Measurements from ENCODE around the gene NDE1. TPM values are rescaled to one million over a fixed set of nuclear protein-coding genes. Genes with fewer than 3 reads are reported as not detected.

NDE1 gene
- polyA plus RNA-seq, 2 of the 4 experiments (the other 2 are of a cell fraction), result 27.6 to 30.6 TPM

DNA sequence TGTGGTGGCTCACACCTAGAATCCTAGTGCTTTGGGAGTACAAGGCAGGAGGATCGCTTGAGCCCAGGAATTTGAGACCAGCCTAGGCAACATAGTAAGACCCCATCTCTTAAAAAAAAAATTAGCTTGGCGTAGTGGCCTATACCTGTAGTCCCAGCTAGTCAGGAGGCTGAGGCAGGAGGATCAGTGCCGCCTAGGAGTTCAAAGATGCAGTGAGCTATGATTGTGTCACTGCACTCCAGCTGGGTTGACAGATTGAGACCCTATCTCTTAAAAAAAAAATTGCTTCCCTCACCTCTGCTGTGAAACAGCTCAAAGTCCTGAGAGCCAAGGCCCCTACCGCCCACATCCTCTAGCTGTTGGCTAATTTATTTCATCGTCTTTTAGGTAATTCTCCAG is 10.2 kb downstream of the NDE1 start:
- Histone ChIP-seq H3K27ac (no peak overlapping the region), H3K9me3 (no peaks in the 10 kb centered on the region), H3K4me2 (no peak overlapping the region), H3K4me1 (no peaks in the 10 kb centered on the region), H3K4me3 (no peak overlapping the region)
- WGBS (ENCODE audit: missing lambda C conversion rate), result 94% methylated on average over 5 of the region's 5 CpGs
- FAIRE-seq (no peak), DNase-seq (ENCODE audit: low read depth in 1 of 2, low spot score in 1 of 2) (no peak), ATAC-seq (no peak)
- no peak for TF ChIP-seq RAD21 (conservative IDR thresholded peaks at IDR 0.05 in 1 of 2, IDR thresholded peaks at IDR 0.05 in 1 of 2)
- TF ChIP-seq, protein P1, sequence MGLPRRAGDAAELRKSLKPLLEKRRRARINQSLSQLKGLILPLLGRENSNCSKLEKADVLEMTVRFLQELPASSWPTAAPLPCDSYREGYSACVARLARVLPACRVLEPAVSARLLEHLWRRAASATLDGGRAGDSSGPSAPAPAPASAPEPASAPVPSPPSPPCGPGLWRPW (IDR thresholded peaks at IDR 0.05), result no peak
- no peak for TF ChIP-seq HOXB13 (CRISPR knock-in tag; IDR thresholded peaks at IDR 0.05; ENCODE audit: low read depth)
- no peak for TF ChIP-seq CHD4 (IDR thresholded peaks at IDR 0.05; ENCODE audit: borderline replicate concordance)
- TF ChIP-seq RFX5 (IDR thresholded peaks at IDR 0.05), result no peak
- TF ChIP-seq POLR2A (IDR thresholded peaks at IDR 0.05; ENCODE audit: low read length), result no peak
- CTCF ChIA-PET, result interaction anchor here (0.8 to 1.9 kb wide), 3 partner anchors 10 to 96 kb away, joined by 3 to 4 read pairs (median 4); partner anchors contain the start of gene NDE1
- POLR2A ChIA-PET, result no interaction called here

GRCh38 chr16:15665107-15665506 is 15.1 kb downstream of the NDE1 start:
- POLR2A ChIA-PET, result no interaction called here
- ATAC-seq, result no peak
- Histone ChIP-seq H3K9me3 (no peaks in the 10 kb centered on the region), H3K4me2 (no peak overlapping the region), H3K4me1 (no peaks in the 10 kb centered on the region), H3K27ac (no peak overlapping the region), H3K4me3 (no peak overlapping the region)
- CTCF ChIA-PET, result interaction anchor here (0.9 to 1.0 kb wide), 2 partner anchors 15 to 39 kb away, joined by 3 to 4 read pairs; no protein-coding TSS in a partner anchor
- DNase-seq (ENCODE audit: low read depth in 1 of 2, low spot score in 1 of 2), result no peak
- no peak for FAIRE-seq
- no peak for TF ChIP-seq NPAS2 (CRISPR knock-in tag; IDR thresholded peaks at IDR 0.05; ENCODE audit: borderline replicate concordance)

GRCh38 chr16:15667091-15667742 is 17.2 kb downstream of the NDE1 start:
- Histone ChIP-seq H3K4me3 (no peak overlapping the region), H3K27ac (no peak overlapping the region), H3K9me3 (no peaks in the 10 kb centered on the region), H3K4me1 (peaks cover 7% of the 10 kb centered on the region), H3K4me2 (no peak overlapping the region)
- ATAC-seq (no peak), DNase-seq (ENCODE audit: low read depth in 1 of 2, low spot score in 1 of 2) (no peak), FAIRE-seq (no peak)
- CTCF ChIA-PET, result interaction anchor here (0.8 to 2.7 kb wide), 4 partner anchors 15 to 116 kb away, joined by 3 to 12 read pairs (median 3); partner anchors contain the start of gene MARF1
- TF ChIP-seq ESRRA (IDR thresholded peaks at IDR 0.05; ENCODE audit: borderline replicate concordance, low read length) (no peak), TP53 (CRISPR knock-in tag; IDR thresholded peaks at IDR 0.05) (no peak), HDAC2 (IDR thresholded peaks at IDR 0.05) (no peak), HOXB5 (CRISPR knock-in tag; IDR thresholded peaks at IDR 0.05) (no peak), HOXB13 (CRISPR knock-in tag; IDR thresholded peaks at IDR 0.05; ENCODE audit: low read depth) (no peak), MAFK (IDR thresholded peaks at IDR 0.05; ENCODE audit: partially characterized antibody) (no peak), POLR2A (IDR thresholded peaks at IDR 0.05; ENCODE audit: low read length) (no peak), KDM5A (IDR thresholded peaks at IDR 0.05) (no peak), BCL3 (IDR thresholded peaks at IDR 0.05) (no peak), HOXA7 (CRISPR knock-in tag; IDR thresholded peaks at IDR 0.05) (no peak), NPAS2 (CRISPR knock-in tag; IDR thresholded peaks at IDR 0.05; ENCODE audit: borderline replicate concordance) (no peak), MYC (IDR thresholded peaks at IDR 0.05; ENCODE audit: borderline replicate concordance, low read length) (no peak), ZFP36 (IDR thresholded peaks at IDR 0.05; ENCODE audit: borderline replicate concordance, partially characterized antibody) (no peak), EHMT2 (IDR thresholded peaks at IDR 0.05; ENCODE audit: low read depth) (no peak), SREBF2 (IDR thresholded peaks at IDR 0.05) (no peak), NFE2L2 (conservative IDR thresholded peaks at IDR 0.05; ENCODE audit: low read length) (no peak)
- TF ChIP-seq, protein P2, sequence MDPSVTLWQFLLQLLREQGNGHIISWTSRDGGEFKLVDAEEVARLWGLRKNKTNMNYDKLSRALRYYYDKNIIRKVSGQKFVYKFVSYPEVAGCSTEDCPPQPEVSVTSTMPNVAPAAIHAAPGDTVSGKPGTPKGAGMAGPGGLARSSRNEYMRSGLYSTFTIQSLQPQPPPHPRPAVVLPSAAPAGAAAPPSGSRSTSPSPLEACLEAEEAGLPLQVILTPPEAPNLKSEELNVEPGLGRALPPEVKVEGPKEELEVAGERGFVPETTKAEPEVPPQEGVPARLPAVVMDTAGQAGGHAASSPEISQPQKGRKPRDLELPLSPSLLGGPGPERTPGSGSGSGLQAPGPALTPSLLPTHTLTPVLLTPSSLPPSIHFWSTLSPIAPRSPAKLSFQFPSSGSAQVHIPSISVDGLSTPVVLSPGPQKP (IDR thresholded peaks at IDR 0.05; ENCODE audit: low read depth, low read length), result no peak
- TF ChIP-seq, protein P3, sequence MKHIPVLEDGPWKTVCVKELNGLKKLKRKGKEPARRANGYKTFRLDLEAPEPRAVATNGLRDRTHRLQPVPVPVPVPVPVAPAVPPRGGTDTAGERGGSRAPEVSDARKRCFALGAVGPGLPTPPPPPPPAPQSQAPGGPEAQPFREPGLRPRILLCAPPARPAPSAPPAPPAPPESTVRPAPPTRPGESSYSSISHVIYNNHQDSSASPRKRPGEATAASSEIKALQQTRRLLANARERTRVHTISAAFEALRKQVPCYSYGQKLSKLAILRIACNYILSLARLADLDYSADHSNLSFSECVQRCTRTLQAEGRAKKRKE (CRISPR knock-in tag; IDR thresholded peaks at IDR 0.05; ENCODE audit: low read depth), result no peak
- POLR2A ChIA-PET, result interaction anchor here (1.4 kb wide), 1 partner anchor 25 kb away, joined by 3 read pairs; the partner anchor contains the start of gene MARF1
- whole genome bisulfite sequencing (ENCODE audit: missing lambda C conversion rate), result 93% methylated on average over 18 of the region's 18 CpGs

All from A549 (cell line).